ENCODE measurements around the gene CRYBG2. TPM values are rescaled to one million over a fixed set of nuclear protein-coding genes. Genes with fewer than 3 reads are reported as not detected.

CRYBG2 gene
- total RNA-seq, 1 donor from 2014 or later = 2.1 TPM

- intact Hi-C loops (cut with DNase I) = no loop called here
- no peak for TF ChIP-seq CTCF (IDR thresholded peaks at IDR 0.05)
Measured at GRCh38 chr1:26349188-26349876, 4.6 kb downstream of the CRYBG2 start.

GRCh38 chr1:26346274-26347033 lies 7.5 kb downstream of the CRYBG2 start:
- Histone ChIP-seq H3K9me3 (no peaks in the 10 kb centered on the region), H3K27me3 (ENCODE audit: low read depth) (no peaks in the 10 kb centered on the region), H3K27ac (no peak overlapping the region), H3K4me3 (no peak overlapping the region), H3K36me3 (no peaks in the 10 kb centered on the region), H3K4me1 (no peaks in the 10 kb centered on the region)
- no peak for TF ChIP-seq CTCF (IDR thresholded peaks at IDR 0.05)
- ATAC-seq (no peak), DNase-seq (no peak)
- intact Hi-C loops (cut with DNase I) = no loop called here

More at GRCh38 chr1:26349188-26349876, 4.6 kb downstream of the CRYBG2 start:
- ATAC-seq (no peak), DNase-seq (no peak)
- Histone ChIP-seq H3K4me1 (no peaks in the 10 kb centered on the region), H3K27ac (no peak overlapping the region), H3K9me3 (no peaks in the 10 kb centered on the region), H3K4me3 (no peak overlapping the region), H3K27me3 (ENCODE audit: low read depth) (no peaks in the 10 kb centered on the region), H3K36me3 (no peaks in the 10 kb centered on the region)

- TF ChIP-seq CTCF (IDR thresholded peaks at IDR 0.05) = no peak
- H3K36me3 ChIP-seq = no peaks in the 10 kb centered on the region
- no peaks in the 10 kb centered on the region for H3K9me3 ChIP-seq
- H3K4me3 ChIP-seq = no peak overlapping the region
- no peaks in the 10 kb centered on the region for H3K4me1 ChIP-seq
- intact Hi-C loops (cut with DNase I) = no loop called here
- no peaks in the 10 kb centered on the region for H3K27me3 ChIP-seq (ENCODE audit: low read depth)
- H3K27ac ChIP-seq = no peak overlapping the region
- DNase-seq (no peak), ATAC-seq (peak in 1 of 2 donors; percentile 6)
Measured at GRCh38 chr1:26345718-26346117, 8.2 kb downstream of the CRYBG2 start.

GRCh38 chr1:26344147-26344920 lies 9.6 kb downstream of the CRYBG2 start:
- Histone ChIP-seq H3K27ac (no peak overlapping the region), H3K4me1 (no peaks in the 10 kb centered on the region), H3K27me3 (ENCODE audit: low read depth) (no peaks in the 10 kb centered on the region), H3K4me3 (no peak overlapping the region), H3K9me3 (no peaks in the 10 kb centered on the region), H3K36me3 (no peaks in the 10 kb centered on the region)
- intact Hi-C loops (cut with DNase I) = no loop called here
- TF ChIP-seq CTCF (IDR thresholded peaks at IDR 0.05) = no peak
- DNase-seq = no peak
- peak in 1 of 2 donors; percentile 10 for ATAC-seq

- TF ChIP-seq CTCF (IDR thresholded peaks at IDR 0.05) = no peak
- H3K4me1 ChIP-seq = peaks cover 18% of the 10 kb centered on the region
- H3K27ac ChIP-seq = no peak overlapping the region
- no peaks in the 10 kb centered on the region for H3K36me3 ChIP-seq
- no peak overlapping the region for H3K4me3 ChIP-seq
- no peaks in the 10 kb centered on the region for H3K9me3 ChIP-seq
- ATAC-seq (no peak), DNase-seq (no peak)
- peaks cover 10% of the 10 kb centered on the region for H3K27me3 ChIP-seq (ENCODE audit: low read depth)
- intact Hi-C loops (cut with DNase I) = no loop called here
Measured at GRCh38 chr1:26340047-26340481, 13.9 kb downstream of the CRYBG2 start.
